ENCODE results near the gene RASGEF1B. TPM values are rescaled to one million over a fixed set of nuclear protein-coding genes. Genes with fewer than 3 reads are reported as not detected.
"Not testable (repeated sequence)": the region's sequence is repeated elsewhere in the genome, so short reads cannot be mapped to it uniquely, and the experiment has no call there.

Gene RASGEF1B
- total RNA-seq, 2 donors from 2014 or later, result 7.8 to 24.5 TPM

GRCh38 chr4:81408341-81408740, 63.4 kb downstream of the RASGEF1B start:
- H3K9ac ChIP-seq (ENCODE audit: low read depth in 2 of 2, low read length in 2 of 2), result no peak overlapping the region
- H3K4me3 ChIP-seq, result no peak overlapping the region
- intact Hi-C loops (cut with DNase I), result loop anchor here (5.0 kb wide), 1 partner anchor 859 kb away; no protein-coding TSS in a partner anchor
- DNase-seq, result no peak
- no peak for TF ChIP-seq CTCF (IDR thresholded peaks at IDR 0.05)
- H3K4me1 ChIP-seq, result no peaks in the 10 kb centered on the region
- no peaks in the 10 kb centered on the region for H3K9me3 ChIP-seq
- H3K27me3 ChIP-seq, result no peaks in the 10 kb centered on the region
- no peaks in the 10 kb centered on the region for H3K36me3 ChIP-seq
- H3K27ac ChIP-seq, result no peak overlapping the region

GRCh38 chr4:81407726-81408125, 64.0 kb downstream of the RASGEF1B start:
- no peaks in the 10 kb centered on the region for H3K27me3 ChIP-seq
- no peaks in the 10 kb centered on the region for H3K36me3 ChIP-seq
- H3K4me3 ChIP-seq, result no peak overlapping the region
- intact Hi-C loops (cut with DNase I), result loop anchor here (2.0 to 5.0 kb wide), 2 partner anchors 437 to 860 kb away; no protein-coding TSS in a partner anchor
- H3K9me3 ChIP-seq, result no peaks in the 10 kb centered on the region
- TF ChIP-seq CTCF (IDR thresholded peaks at IDR 0.05), result no peak
- no peaks in the 10 kb centered on the region for H3K4me1 ChIP-seq
- DNase-seq, result no peak
- H3K9ac ChIP-seq (ENCODE audit: low read depth in 2 of 2, low read length in 2 of 2), result no peak overlapping the region
- H3K27ac ChIP-seq, result no peak overlapping the region

- not testable (repeated sequence) for H3K27ac ChIP-seq, DNase-seq
- intact Hi-C loops (cut with DNase I), result loop anchor here (2.0 to 5.0 kb wide), 2 partner anchors 438 to 861 kb away; no protein-coding TSS in a partner anchor
Observed at GRCh38 chr4:81406481-81406880, 65.2 kb downstream of the RASGEF1B start.

GRCh38 chr4:81405900-81406401, 65.8 kb downstream of the RASGEF1B start:
- Histone ChIP-seq H3K27me3 (no peaks in the 10 kb centered on the region), H3K4me3 (peak overlapping the region; percentile 1), H3K4me1 (no peaks in the 10 kb centered on the region), H3K36me3 (no peaks in the 10 kb centered on the region), H3K27ac (no peak overlapping the region), H3K9me3 (no peaks in the 10 kb centered on the region), H3K9ac (ENCODE audit: low read depth in 2 of 2, low read length in 2 of 2) (no peak overlapping the region)
- intact Hi-C loops (cut with DNase I), result loop anchor here (2.0 to 5.0 kb wide), 3 partner anchors 439 to 861 kb away; no protein-coding TSS in a partner anchor
- peak; percentile 69 for DNase-seq
- peak; percentile 66 for TF ChIP-seq CTCF (IDR thresholded peaks at IDR 0.05)

More at GRCh38 chr4:81406481-81406880, 65.2 kb downstream of the RASGEF1B start:
- H3K9me3 ChIP-seq; H3K9ac ChIP-seq (ENCODE audit: low read depth in 2 of 2, low read length in 2 of 2); H3K4me3 ChIP-seq; H3K36me3 ChIP-seq; H3K27me3 ChIP-seq; H3K4me1 ChIP-seq: not testable (repeated sequence)

GRCh38 chr4:81404741-81405140, 67.0 kb downstream of the RASGEF1B start:
- no peak for TF ChIP-seq CTCF (IDR thresholded peaks at IDR 0.05)
- Histone ChIP-seq H3K27me3 (no peaks in the 10 kb centered on the region), H3K27ac (no peak overlapping the region), H3K4me1 (no peaks in the 10 kb centered on the region), H3K9me3 (no peaks in the 10 kb centered on the region), H3K36me3 (no peaks in the 10 kb centered on the region), H3K9ac (ENCODE audit: low read depth in 2 of 2, low read length in 2 of 2) (no peak overlapping the region), H3K4me3 (no peak overlapping the region)
- intact Hi-C loops (cut with DNase I), result loop anchor here (2.0 to 5.0 kb wide), 2 partner anchors 798 to 863 kb away; no protein-coding TSS in a partner anchor
- DNase-seq, result no peak

- H3K4me1 ChIP-seq, result no peaks in the 10 kb centered on the region
- no peak for DNase-seq
- no peak overlapping the region for H3K9ac ChIP-seq (ENCODE audit: low read depth in 2 of 2, low read length in 2 of 2)
- H3K4me3 ChIP-seq, result no peak overlapping the region
- H3K27me3 ChIP-seq, result no peaks in the 10 kb centered on the region
- no peak overlapping the region for H3K27ac ChIP-seq
- TF ChIP-seq CTCF (IDR thresholded peaks at IDR 0.05), result no peak
- intact Hi-C loops (cut with DNase I), result loop anchor here (2.0 kb wide), 1 partner anchor 799 kb away; no protein-coding TSS in a partner anchor
- no peaks in the 10 kb centered on the region for H3K9me3 ChIP-seq
- no peaks in the 10 kb centered on the region for H3K36me3 ChIP-seq
Observed at GRCh38 chr4:81404294-81404693, 67.4 kb downstream of the RASGEF1B start.
